Neural cell (in vitro differentiated cells): ENCODE measurements around the gene MTMR3.

Experiments
- CTCF ChIP-seq: fragments of 450-650 bp; IDR thresholded peaks from 2 replicates; pipeline ENCODE4 v1.5.1; 2014; ENCODE audit warnings: antibody characterized with exemption, mild to moderate bottlenecking, moderate library complexity; ENCODE audit not compliant: poor library complexity, severe bottlenecking
- POLR2AphosphoS5 ChIP-seq: IDR thresholded peaks from 2 replicates; pipeline ENCODE4 v1.6.1; 2012
- SMC3 ChIP-seq: fragments of 450-650 bp; conservative IDR thresholded peaks from 2 replicates; pipeline ENCODE4 v1.6.1; 2014; ENCODE audit warnings: antibody characterized with exemption, mild to moderate bottlenecking, moderate library complexity; ENCODE audit not compliant: poor library complexity
- TAF1 ChIP-seq: IDR thresholded peaks from 2 replicates; pipeline ENCODE4 v1.6.1; 2012; ENCODE audit warnings: low read depth

GRCh38 chr22:29842740-29843139 is 40.2 kb upstream of the MTMR3 start:
- TF ChIP-seq POLR2AphosphoS5 (no peak), CTCF (no peak), SMC3 (no peak), TAF1 (no peak)
